ENCODE results near the gene NRAS. TPM values are rescaled to one million over a fixed set of nuclear protein-coding genes. Genes with fewer than 3 reads are reported as not detected.

Gene NRAS
- total and polyA plus RNA-seq, 9 of the 15 experiments (the other 6 are each of a cell fraction or from before 2014, with no cell fraction given), result 40.7 to 94.5 (median 75.4) TPM

- Histone ChIP-seq H3K9ac (ENCODE audit: insufficient read depth in 1 of 2, low read depth in 2 of 2, low read length in 2 of 2) (no peak overlapping the region), H3K9me3 (replicated peaks; ENCODE audit: control insufficient read depth, insufficient read depth, low read depth, low read length) (no peaks in the 10 kb centered on the region), H3K4me1 (replicated peaks in 1 of 2; ENCODE audit: control insufficient read depth in 2 of 2, insufficient read depth in 2 of 2, low read length in 2 of 2) (peaks cover 4 to 13% of the 10 kb centered on the region in 2 experiments; a peak in 3 of 5 replicates), H3K4me2 (ENCODE audit: insufficient read depth, low read length) (no peak overlapping the region), H3K4me3 (no peak overlapping the region), H3K27ac (ENCODE audit: extremely low read depth, low read depth, low read length) (no peak overlapping the region), H3K9me1 (ENCODE audit: control insufficient read depth, insufficient read depth, low read length) (no peaks in the 10 kb centered on the region), H3K36me3 (ENCODE audit: control insufficient read depth, insufficient read depth, low read length) (no peaks in the 10 kb centered on the region), H4K20me1 (replicated peaks; ENCODE audit: control insufficient read depth, insufficient read depth, low read length) (no peaks in the 10 kb centered on the region), H3K79me2 (ENCODE audit: control insufficient read depth, insufficient read depth, low read length) (no peaks in the 10 kb centered on the region), H3K27me3 (ENCODE audit: control insufficient read depth in 2 of 2, insufficient read depth in 2 of 2, low read length in 2 of 2) (peaks cover 0 to 11% of the 10 kb centered on the region in 2 experiments; a peak in 2 of 5 replicates), H2AFZ (ENCODE audit: low read depth, low read length) (no peak overlapping the region)
- intact Hi-C loops (cut with micrococcal nuclease), result no loop called here
- CTCF ChIA-PET (ENCODE audit: low intra/inter-chr PET ratio), result no interaction called here
- no TSS peak for BruUV-seq (replicated peaks)
- no peak for FAIRE-seq
- peak in 1 of 3 experiments; percentile 29; a peak in 1 of 6 replicates for TF ChIP-seq ZBTB11 (CRISPR knock-in tag; IDR thresholded peaks at IDR 0.05)
- TF ChIP-seq ETS2 (tag; IDR thresholded peaks at IDR 0.05; ENCODE audit: borderline replicate concordance, poor library complexity, severe bottlenecking), result no peak
- no peak for DNase-seq (ENCODE audit: extremely low read depth in 1 of 4, low spot score in 3 of 4)
- POLR2A ChIA-PET, result interaction anchor here (0.7 to 2.2 kb wide), 4 partner anchors 9 to 48 kb away, joined by 3 to 7 read pairs (median 4); partner anchors contain the start of gene NRAS
- ATAC-seq, result no peak
- 26% methylated on average over 4 of the region's 4 CpGs for WGBS (ENCODE audit: insufficient coverage, low coverage, missing lambda C conversion rate)
- in situ Hi-C loops (cut with MboI), result no loop called here
Observed at GRCh38 chr1:114668373-114668772, 48.2 kb downstream of the NRAS start.
